T-cell (primary cell): Measurements from ENCODE around the gene UNC5A. TPM values are rescaled to one million over a fixed set of nuclear protein-coding genes. Genes with fewer than 3 reads are reported as not detected.

ENCODE experiments used
- ATAC-seq, 4 experiments: fragments of 200-7000 bp in 3 of 4; fragments of 150-1000 bp in 1 of 4; cut with Tn5 transposase; replicated peaks in 1 of 4; 1 replicate in 3 of 4; 2 replicates in 1 of 4; pipeline ENCODE4 v1.10.0; 2021; ENCODE audit warnings: moderate library complexity in 3 of 4, mild to moderate bottlenecking in 2 of 4, moderate number of reproducible peaks in 1 of 4
- CTCF ChIA-PET, 2 donors: fragments of 300-600 bp; sonication (Branson Sonifier 250); formaldehyde crosslinking; loops; one replicate each; lab custom pipeline; 2022; ENCODE audit warnings: antibody characterized with exemption in 2 of 2; lab: Charles Lee
- POLR2A ChIA-PET, 2 donors: fragments of 300-600 bp; sonication (Branson Sonifier 250); formaldehyde crosslinking; loops; one replicate each; lab custom pipeline; 2022; ENCODE audit warnings: antibody characterized with exemption in 2 of 2; lab: Charles Lee
- DNase-seq, 35 experiments: peaks; one replicate each; pipeline versions ENCODE4 v3.0.0 to v3.0.0-alpha.2; 2013 to 2023
- H3K27ac ChIP-seq: one replicate; pipeline ENCODE4 v1.5.1; 2013; ENCODE audit warnings: low read length
- H3K27me3 ChIP-seq, 2 experiments: replicated peaks in 1 of 2; 1 replicate in 1 of 2; 2 replicates in 1 of 2; pipeline versions ENCODE4 v1.6.1 to v1.7.0; 2013; ENCODE audit warnings: low read length in 1 of 2, mixed read lengths in 1 of 2; ENCODE audit not compliant: control insufficient read depth in 2 of 2, insufficient read depth in 2 of 2; ENCODE audit errors: extremely low read depth in 1 of 2
- H3K36me3 ChIP-seq, 2 donors: 1 replicate in 1 of 2; 2 replicates in 1 of 2; pipeline versions ENCODE4 v1.6.1 to v1.7.0; 2013; ENCODE audit warnings: low read length in 1 of 2; ENCODE audit not compliant: control insufficient read depth in 2 of 2, insufficient read depth in 1 of 2; ENCODE audit errors: extremely low read depth in 1 of 2
- H3K4me1 ChIP-seq, 2 experiments: 1 replicate in 1 of 2; 2 replicates in 1 of 2; pipeline versions ENCODE4 v1.6.1 to v1.7.0; 2013; ENCODE audit warnings: low read length in 2 of 2, mixed read lengths in 1 of 2; ENCODE audit not compliant: insufficient read depth in 2 of 2, control insufficient read depth in 1 of 2; ENCODE audit errors: extremely low read depth in 1 of 2
- H3K4me3 ChIP-seq, 2 donors: 1 replicate in 1 of 2; 2 replicates in 1 of 2; pipeline versions ENCODE4 v1.5.1 to v1.7.0; 2013; ENCODE audit warnings: mild to moderate bottlenecking in 2 of 2, low read length in 1 of 2, moderate library complexity in 1 of 2; ENCODE audit not compliant: control insufficient read depth in 1 of 2; ENCODE audit errors: extremely low read depth in 1 of 2
- H3K9me3 ChIP-seq: 2 replicates; pipeline ENCODE4 v1.7.0; 2013
- H3K27ac Mint-ChIP-seq, 2 donors: one replicate each; pipeline ENCODE4 v1.8.0; 2020 to 2021; ENCODE audit warnings: mild to moderate bottlenecking in 2 of 2, mixed read lengths in 2 of 2
- H3K27me3 Mint-ChIP-seq, 2 donors: one replicate each; pipeline ENCODE4 v1.8.0; 2021 to 2022; ENCODE audit warnings: mixed read lengths in 2 of 2
- H3K36me3 Mint-ChIP-seq: one replicate; pipeline ENCODE4 v1.8.0; 2021; ENCODE audit warnings: mixed read lengths
- H3K4me1 Mint-ChIP-seq, 3 donors: one replicate each; pipeline ENCODE4 v1.8.0; 2020 to 2022; ENCODE audit warnings: mixed read lengths in 3 of 3, mild to moderate bottlenecking in 1 of 3
- H3K4me3 Mint-ChIP-seq, 3 donors: one replicate each; pipeline ENCODE4 v1.8.0; 2020 to 2022; ENCODE audit warnings: mild to moderate bottlenecking in 3 of 3, mixed read lengths in 3 of 3, moderate library complexity in 3 of 3
- H3K9me3 Mint-ChIP-seq, 3 donors: one replicate each; pipeline ENCODE4 v1.8.0; 2020 to 2022; ENCODE audit warnings: mixed read lengths in 3 of 3
- WGBS: methylation state at CpG from one replicate; pipeline ENCODE4 v1.1.5; 2013; ENCODE audit warnings: missing lambda C conversion rate; ENCODE audit not compliant: insufficient coverage; 5-methylcytosine and 5-hydroxymethylcytosine counted together
- total RNA-seq, 35 experiments: library from RNA in 6 of 35; stranded (reverse) in 6 of 35; fragments of 120-200 nt in 1 of 35; gene quantifications; one replicate each; pipeline versions ENCODE4 v1.2.1 to v1.2.4 and lab custom pipeline; 2013 to 2026

Gene UNC5A
- total RNA-seq, 5 donors from 2014 or later (not counting 1 experiment from before 2014, with no cell fraction given), result not detected

GRCh38 chr5:176818391-176819098, 8.2 kb downstream of the UNC5A start:
- peak; percentile 38 to 88 (median 58) for ATAC-seq
- H3K27me3 ChIP-seq, result peaks cover 4 to 92% of the 10 kb centered on the region in 2 experiments
- WGBS, result 29% methylated on average over 3 of the region's 12 CpGs
- H3K9me3 ChIP-seq, result no peaks in the 10 kb centered on the region
- H3K9me3 Mint-ChIP-seq, result no peaks in the 10 kb centered on the region
- peak overlapping the region in 1 of 2 donors; percentile 10 for H3K4me3 ChIP-seq
- H3K4me1 ChIP-seq, result peaks cover 0 to 17% of the 10 kb centered on the region in 2 experiments
- ChIA-PET CTCF (no interaction called here), POLR2A (no interaction called here)
- H3K27me3 Mint-ChIP-seq, result peaks cover 68 to 82% of the 10 kb centered on the region in 2 donors
- no peaks in the 10 kb centered on the region for H3K36me3 Mint-ChIP-seq
- H3K4me1 Mint-ChIP-seq, result peaks cover 13 to 17% (median 16%) of the 10 kb centered on the region in 3 donors
- H3K27ac Mint-ChIP-seq, result no peak overlapping the region
- no peaks in the 10 kb centered on the region for H3K36me3 ChIP-seq
- H3K27ac ChIP-seq, result no peak overlapping the region
- H3K4me3 Mint-ChIP-seq, result peak overlapping the region; percentile 49 to 75 (median 63)
- DNase-seq, result peak in 27 of 35 experiments; percentile 11 to 47 (median 24)

- H3K9me3 ChIP-seq, result no peaks in the 10 kb centered on the region
- CTCF ChIA-PET, result interaction anchor here in 1 of 2 donors (0.5 kb wide), 1 partner anchor 16 kb away, joined by 5 read pairs; no protein-coding TSS in a partner anchor
- peaks cover 0 to 17% of the 10 kb centered on the region in 2 experiments for H3K4me1 ChIP-seq
- no peaks in the 10 kb centered on the region for H3K9me3 Mint-ChIP-seq
- H3K36me3 ChIP-seq, result no peaks in the 10 kb centered on the region
- H3K4me1 Mint-ChIP-seq, result peaks cover 13 to 17% (median 16%) of the 10 kb centered on the region in 3 donors
- POLR2A ChIA-PET, result no interaction called here
- no peak overlapping the region for H3K4me3 ChIP-seq
- no peak overlapping the region for H3K27ac Mint-ChIP-seq
- peaks cover 4 to 90% of the 10 kb centered on the region in 2 experiments for H3K27me3 ChIP-seq
- whole genome bisulfite sequencing, result 77% methylated on average over 2 of the region's 5 CpGs
- H3K36me3 Mint-ChIP-seq, result no peaks in the 10 kb centered on the region
- DNase-seq (no peak), ATAC-seq (no peak)
- no peak overlapping the region for H3K27ac ChIP-seq
- peak overlapping the region in 1 of 3 donors; percentile 75 for H3K4me3 Mint-ChIP-seq
- peaks cover 59 to 76% of the 10 kb centered on the region in 2 donors for H3K27me3 Mint-ChIP-seq
Observed at GRCh38 chr5:176819476-176819875, 9.1 kb downstream of the UNC5A start.

GRCh38 chr5:176820937-176821336, 10.6 kb downstream of the UNC5A start:
- Mint-ChIP-seq H3K36me3 (no peaks in the 10 kb centered on the region), H3K4me1 (peaks cover 13 to 17% (median 16%) of the 10 kb centered on the region in 3 donors), H3K4me3 (no peak overlapping the region), H3K27me3 (peaks cover 52 to 62% of the 10 kb centered on the region in 2 donors), H3K9me3 (no peaks in the 10 kb centered on the region), H3K27ac (no peak overlapping the region)
- no peaks in the 10 kb centered on the region for H3K9me3 ChIP-seq
- no peaks in the 10 kb centered on the region for H3K36me3 ChIP-seq
- H3K27ac ChIP-seq, result no peak overlapping the region
- DNase-seq (no peak), ATAC-seq (no peak)
- H3K27me3 ChIP-seq, result peaks cover 4 to 77% of the 10 kb centered on the region in 2 experiments
- CTCF ChIA-PET, result no interaction called here
- H3K4me3 ChIP-seq, result no peak overlapping the region
- POLR2A ChIA-PET, result no interaction called here
- peaks cover 0 to 17% of the 10 kb centered on the region in 2 experiments for H3K4me1 ChIP-seq
- 85% methylated on average over 6 of the region's 7 CpGs for WGBS

- Histone ChIP-seq H3K36me3 (no peaks in the 10 kb centered on the region), H3K4me1 (peaks cover 0 to 17% of the 10 kb centered on the region in 2 experiments), H3K27ac (no peak overlapping the region), H3K4me3 (no peak overlapping the region), H3K27me3 (peaks cover 4 to 72% of the 10 kb centered on the region in 2 experiments), H3K9me3 (no peaks in the 10 kb centered on the region)
- no peaks in the 10 kb centered on the region for H3K9me3 Mint-ChIP-seq
- ChIA-PET CTCF (no interaction called here), POLR2A (no interaction called here)
- H3K4me3 Mint-ChIP-seq, result no peak overlapping the region
- ATAC-seq (no peak), DNase-seq (no peak)
- no peak overlapping the region for H3K27ac Mint-ChIP-seq
- peaks cover 13 to 17% (median 15%) of the 10 kb centered on the region in 3 donors for H3K4me1 Mint-ChIP-seq
- H3K27me3 Mint-ChIP-seq, result peaks cover 48 to 57% of the 10 kb centered on the region in 2 donors
- 74% methylated on average over 5 of the region's 6 CpGs for WGBS
- no peaks in the 10 kb centered on the region for H3K36me3 Mint-ChIP-seq
Observed at GRCh38 chr5:176821441-176821840, 11.1 kb downstream of the UNC5A start.

GRCh38 chr5:176822041-176822792, 11.9 kb downstream of the UNC5A start:
- Mint-ChIP-seq H3K27ac (no peak overlapping the region), H3K4me1 (peaks cover 8 to 13% (median 10%) of the 10 kb centered on the region in 3 donors), H3K36me3 (no peaks in the 10 kb centered on the region), H3K27me3 (peaks cover 43 to 51% of the 10 kb centered on the region in 2 donors), H3K9me3 (no peaks in the 10 kb centered on the region), H3K4me3 (no peak overlapping the region)
- ChIA-PET POLR2A (no interaction called here), CTCF (no interaction called here)
- Histone ChIP-seq H3K9me3 (no peaks in the 10 kb centered on the region), H3K27me3 (peaks cover 4 to 64% of the 10 kb centered on the region in 2 experiments), H3K27ac (no peak overlapping the region), H3K36me3 (no peaks in the 10 kb centered on the region), H3K4me1 (peaks cover 0 to 13% of the 10 kb centered on the region in 2 experiments), H3K4me3 (no peak overlapping the region)
- WGBS, result 67% methylated on average over 13 of the region's 13 CpGs
- DNase-seq, result no peak
- no peak for ATAC-seq

- no peak overlapping the region for H3K27ac Mint-ChIP-seq
- WGBS, result 83% methylated on average over 20 of the region's 21 CpGs
- H3K36me3 Mint-ChIP-seq, result no peaks in the 10 kb centered on the region
- no peaks in the 10 kb centered on the region for H3K9me3 ChIP-seq
- ChIA-PET CTCF (no interaction called here), POLR2A (no interaction called here)
- ATAC-seq (no peak), DNase-seq (no peak)
- peaks cover 4 to 60% of the 10 kb centered on the region in 2 experiments for H3K27me3 ChIP-seq
- peaks cover 0 to 9% of the 10 kb centered on the region in 2 experiments for H3K4me1 ChIP-seq
- peaks cover 8 to 13% (median 10%) of the 10 kb centered on the region in 3 donors for H3K4me1 Mint-ChIP-seq
- no peaks in the 10 kb centered on the region for H3K9me3 Mint-ChIP-seq
- H3K27me3 Mint-ChIP-seq, result peaks cover 43 to 51% of the 10 kb centered on the region in 2 donors
- H3K36me3 ChIP-seq, result no peaks in the 10 kb centered on the region
- no peak overlapping the region for H3K27ac ChIP-seq
- H3K4me3 Mint-ChIP-seq, result no peak overlapping the region
- H3K4me3 ChIP-seq, result no peak overlapping the region
Observed at GRCh38 chr5:176822793-176823481, 12.6 kb downstream of the UNC5A start.
